AG09319 (cell line): ENCODE measurements around the gene LRRC49.

Source experiments
- DNase-seq: peaks from one replicate; pipeline ENCODE4 v3.0.0-alpha.2; 2010; ENCODE audit warnings: low read depth; ENCODE audit errors: extremely low read depth
- TF ChIP-seq, protein P1 (sequence below): IDR thresholded peaks from 2 replicates; pipeline ENCODE4 v1.5.1; 2011; ENCODE audit warnings: low read depth, mild to moderate bottlenecking, inconsistent platforms, low read length, moderate library complexity

The LRRC49 gene

GRCh38 chr15:70892912-70893560, 410 bp downstream of the LRRC49 start:
- DNase-seq = peak; percentile 41
- TF ChIP-seq, protein P1, sequence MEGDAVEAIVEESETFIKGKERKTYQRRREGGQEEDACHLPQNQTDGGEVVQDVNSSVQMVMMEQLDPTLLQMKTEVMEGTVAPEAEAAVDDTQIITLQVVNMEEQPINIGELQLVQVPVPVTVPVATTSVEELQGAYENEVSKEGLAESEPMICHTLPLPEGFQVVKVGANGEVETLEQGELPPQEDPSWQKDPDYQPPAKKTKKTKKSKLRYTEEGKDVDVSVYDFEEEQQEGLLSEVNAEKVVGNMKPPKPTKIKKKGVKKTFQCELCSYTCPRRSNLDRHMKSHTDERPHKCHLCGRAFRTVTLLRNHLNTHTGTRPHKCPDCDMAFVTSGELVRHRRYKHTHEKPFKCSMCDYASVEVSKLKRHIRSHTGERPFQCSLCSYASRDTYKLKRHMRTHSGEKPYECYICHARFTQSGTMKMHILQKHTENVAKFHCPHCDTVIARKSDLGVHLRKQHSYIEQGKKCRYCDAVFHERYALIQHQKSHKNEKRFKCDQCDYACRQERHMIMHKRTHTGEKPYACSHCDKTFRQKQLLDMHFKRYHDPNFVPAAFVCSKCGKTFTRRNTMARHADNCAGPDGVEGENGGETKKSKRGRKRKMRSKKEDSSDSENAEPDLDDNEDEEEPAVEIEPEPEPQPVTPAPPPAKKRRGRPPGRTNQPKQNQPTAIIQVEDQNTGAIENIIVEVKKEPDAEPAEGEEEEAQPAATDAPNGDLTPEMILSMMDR = peak; percentile 69

DNA sequence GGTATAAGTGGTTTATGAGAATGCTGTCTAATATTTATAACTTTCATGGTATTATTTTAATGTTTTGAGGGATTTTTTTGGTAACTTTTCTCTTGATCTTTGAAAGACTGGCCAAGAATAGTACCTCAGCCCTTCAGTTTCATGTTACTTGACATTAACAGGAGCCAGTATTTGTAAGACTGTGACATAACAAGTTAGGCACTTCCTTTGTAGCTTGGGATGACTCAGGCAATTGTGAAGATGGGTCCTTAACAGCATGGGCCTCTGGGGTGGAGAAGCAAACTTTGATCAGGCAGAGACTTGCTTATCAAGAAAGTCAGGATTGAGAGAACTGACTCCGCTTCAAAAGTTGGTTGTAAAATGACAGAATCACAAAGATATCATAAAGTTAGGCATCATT, 9.5 kb downstream of the LRRC49 start:
- TF ChIP-seq, protein P1 = no peak
- DNase-seq = peak; percentile 56

DNA sequence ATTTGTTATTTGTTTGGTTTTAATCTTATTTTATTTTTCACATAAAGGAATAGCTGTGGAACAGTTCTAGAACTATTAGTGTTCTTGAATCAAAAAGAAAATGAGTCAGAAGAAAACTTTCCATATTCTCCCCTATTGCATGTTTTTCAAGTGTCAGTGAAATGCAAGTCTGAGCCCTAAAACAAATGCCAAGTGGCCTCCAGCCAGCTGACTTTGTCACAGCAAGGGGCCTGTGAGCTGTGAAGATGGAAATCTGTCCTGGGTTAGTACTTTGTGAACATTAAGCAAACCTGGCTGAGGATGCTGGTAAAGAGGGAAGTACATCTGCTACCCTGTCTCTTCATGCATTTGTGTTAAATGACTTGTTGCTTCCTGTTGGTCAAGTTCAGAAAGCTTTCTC, 14.2 kb downstream of the LRRC49 start:
- TF ChIP-seq, protein P1 = no peak
- DNase-seq = no peak

- TF ChIP-seq, protein P1 = no peak
- DNase-seq = no peak
These were observed 15.3 kb downstream of the LRRC49 start for GRCh38 chr15:70907784-70908471.

- DNase-seq = no peak
- TF ChIP-seq, protein P1 = no peak
These were observed 18.3 kb downstream of the LRRC49 start for GRCh38 chr15:70910958-70911357.

DNA sequence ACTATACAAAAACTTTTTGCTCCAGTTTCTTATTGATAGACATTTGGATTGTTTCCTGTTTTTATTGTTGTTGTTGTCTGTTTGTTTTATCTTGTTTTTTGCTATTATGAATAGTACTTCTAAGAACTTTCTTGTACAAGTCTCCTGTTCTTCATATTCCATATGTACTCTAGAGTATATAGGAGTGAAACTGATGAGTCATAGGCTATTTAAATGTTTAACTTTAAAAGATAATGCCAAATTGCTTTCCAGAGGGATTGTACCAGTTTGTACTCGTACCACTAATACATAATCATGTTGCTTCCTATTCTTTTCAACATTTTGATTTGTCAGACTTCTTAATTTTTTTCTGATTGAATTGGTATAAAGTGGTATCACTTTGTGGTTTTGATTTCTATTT, 19.6 kb downstream of the LRRC49 start:
- DNase-seq = no peak
- TF ChIP-seq, protein P1 = no peak

GRCh38 chr15:70916531-70916930, 23.9 kb downstream of the LRRC49 start:
- TF ChIP-seq, protein P1 = no peak

More at GRCh38 chr15:70916531-70916930, 23.9 kb downstream of the LRRC49 start:
- DNase-seq = no peak
